ENCODE measurements around the gene C15orf39. TPM values are rescaled to one million over a fixed set of nuclear protein-coding genes. Genes with fewer than 3 reads are reported as not detected.
A peak's percentile ranks its signal among the peaks of the same experiment; 100 is the strongest.
"Not testable (repeated sequence)": the region's sequence is repeated elsewhere in the genome, so short reads cannot be mapped to it uniquely, and the experiment has no call there.

C15orf39 gene
- total RNA-seq, 1 experiment from 2014 or later: 41.3 TPM

GRCh38 chr15:75223688-75224087 lies 22.0 kb downstream of the C15orf39 start:
- Histone ChIP-seq H3K4me3 (no peak overlapping the region), H3K27ac (no peak overlapping the region), H2AFZ (no peak overlapping the region), H3K27me3 (ENCODE audit: insufficient read depth, low read depth) (peaks cover 25% of the 10 kb centered on the region), H3K4me2 (no peak overlapping the region), H4K20me1 (ENCODE audit: insufficient read depth) (no peaks in the 10 kb centered on the region), H3K9me3 (ENCODE audit: insufficient read depth, low read depth) (no peaks in the 10 kb centered on the region), H3K79me2 (ENCODE audit: low read depth) (no peaks in the 10 kb centered on the region), H3K36me3 (ENCODE audit: low read depth) (no peaks in the 10 kb centered on the region), H3K9me2 (ENCODE audit: insufficient read depth) (no peaks in the 10 kb centered on the region), H3F3A (ENCODE audit: insufficient read depth, low read depth) (peaks cover 4% of the 10 kb centered on the region; the same call in 1 of the 2 replicates), H3K4me1 (replicated peaks; ENCODE audit: insufficient read depth) (no peaks in the 10 kb centered on the region)
- CTCF ChIA-PET: no interaction called here
- no TSS peak for BruUV-seq (replicated peaks)
- DNase-seq: peak in 1 of 2 experiments; percentile 12
- POLR2A ChIA-PET (ENCODE audit: unreplicated experiment): no interaction called here
- intact Hi-C loops (cut with micrococcal nuclease; ENCODE audit: unreplicated experiment): no loop called here
- no peak for TF ChIP-seq EZH2 (IDR thresholded peaks at IDR 0.05; ENCODE audit: low read depth)
- TF ChIP-seq CTCF (conservative IDR thresholded peaks at IDR 0.05): no peak

- Histone ChIP-seq H3F3A (ENCODE audit: insufficient read depth, low read depth) (no peaks in the 10 kb centered on the region; the same call in 1 of the 2 replicates), H3K27me3 (ENCODE audit: insufficient read depth, low read depth) (peaks cover 28% of the 10 kb centered on the region), H3K4me3 (no peak overlapping the region), H3K4me1 (replicated peaks; ENCODE audit: insufficient read depth) (no peaks in the 10 kb centered on the region), H3K79me2 (ENCODE audit: low read depth) (no peaks in the 10 kb centered on the region), H3K27ac (no peak overlapping the region), H2AFZ (no peak overlapping the region), H3K9me2 (ENCODE audit: insufficient read depth) (no peaks in the 10 kb centered on the region), H3K9me3 (ENCODE audit: insufficient read depth, low read depth) (no peaks in the 10 kb centered on the region), H3K4me2 (no peak overlapping the region), H3K36me3 (ENCODE audit: low read depth) (no peaks in the 10 kb centered on the region), H4K20me1 (ENCODE audit: insufficient read depth) (no peaks in the 10 kb centered on the region)
- CTCF ChIA-PET: no interaction called here
- BruUV-seq (replicated peaks): no TSS peak
- TF ChIP-seq CTCF (conservative IDR thresholded peaks at IDR 0.05) (no peak), EZH2 (IDR thresholded peaks at IDR 0.05; ENCODE audit: low read depth) (no peak)
- intact Hi-C loops (cut with micrococcal nuclease; ENCODE audit: unreplicated experiment): no loop called here
- POLR2A ChIA-PET (ENCODE audit: unreplicated experiment): interaction anchor here (0.7 kb wide), 1 partner anchor 618 kb away, joined by 3 read pairs; no protein-coding TSS in a partner anchor
- DNase-seq: peak in 1 of 2 experiments; percentile 1
Measured at GRCh38 chr15:75224281-75224680, 22.6 kb downstream of the C15orf39 start.

- BruUV-seq (replicated peaks); H3K79me2 ChIP-seq (ENCODE audit: low read depth); H3F3A ChIP-seq (ENCODE audit: insufficient read depth, low read depth); H3K4me1 ChIP-seq (replicated peaks; ENCODE audit: insufficient read depth); H3K27ac ChIP-seq; H3K4me3 ChIP-seq; DNase-seq; POLR2A ChIA-PET (ENCODE audit: unreplicated experiment); H3K9me3 ChIP-seq (ENCODE audit: insufficient read depth, low read depth); H3K4me2 ChIP-seq; H2AFZ ChIP-seq; intact Hi-C loops (cut with micrococcal nuclease; ENCODE audit: unreplicated experiment); H3K9me2 ChIP-seq (ENCODE audit: insufficient read depth); H4K20me1 ChIP-seq (ENCODE audit: insufficient read depth); CTCF ChIA-PET; H3K36me3 ChIP-seq (ENCODE audit: low read depth): not testable (repeated sequence)
- peaks cover 34% of the 10 kb centered on the region for H3K27me3 ChIP-seq (ENCODE audit: insufficient read depth, low read depth)
Measured at GRCh38 chr15:75225102-75225836, 23.6 kb downstream of the C15orf39 start.
